ENCODE results near the gene SREK1IP1.

Gene SREK1IP1

GRCh38 chr5:64688391-64688790 lies 80.1 kb downstream of the SREK1IP1 start:
- DNase-seq (ENCODE audit: low read depth in 2 of 2): no peak

DNA sequence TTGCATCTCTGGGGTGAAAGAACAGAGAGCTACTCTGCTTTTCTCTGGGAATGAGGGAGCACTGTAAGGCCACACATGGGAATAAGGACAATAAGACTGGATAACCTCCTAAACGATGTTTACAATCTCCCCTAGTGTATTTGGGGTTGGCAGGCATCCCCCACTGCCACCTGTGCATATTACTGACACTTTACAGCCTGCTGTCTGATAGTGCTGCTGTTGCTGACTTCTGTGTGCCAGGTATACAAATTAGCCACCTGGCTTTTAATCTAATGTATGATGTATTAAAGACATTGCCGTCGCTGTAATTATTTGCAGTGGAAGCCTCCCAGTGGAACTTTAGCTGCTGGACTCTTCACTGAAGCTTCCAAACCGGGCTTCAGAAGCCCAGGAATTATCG lies 82.6 kb downstream of the SREK1IP1 start:
- no peak for DNase-seq (ENCODE audit: low read depth in 2 of 2)

DNA sequence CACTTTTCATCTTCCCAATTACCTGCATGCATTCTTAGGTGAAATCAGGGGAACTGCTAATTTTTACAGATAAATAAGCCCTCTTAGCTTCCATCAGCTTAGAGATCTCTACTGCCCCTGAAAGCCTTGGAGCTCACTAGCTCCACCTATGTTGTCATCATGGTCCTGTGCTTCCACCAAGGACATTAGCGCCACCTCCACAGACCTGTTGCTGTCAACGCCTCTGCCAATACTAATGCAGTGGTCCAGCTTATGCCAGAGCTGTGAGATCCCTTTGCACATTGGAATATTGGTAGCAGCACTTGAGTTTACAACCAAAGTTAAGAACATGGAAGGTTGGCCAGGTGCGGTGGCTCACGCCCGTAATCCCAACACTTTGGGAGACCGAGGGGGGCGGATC lies 85.9 kb downstream of the SREK1IP1 start:
- DNase-seq (ENCODE audit: low read depth in 2 of 2): no peak

DNA sequence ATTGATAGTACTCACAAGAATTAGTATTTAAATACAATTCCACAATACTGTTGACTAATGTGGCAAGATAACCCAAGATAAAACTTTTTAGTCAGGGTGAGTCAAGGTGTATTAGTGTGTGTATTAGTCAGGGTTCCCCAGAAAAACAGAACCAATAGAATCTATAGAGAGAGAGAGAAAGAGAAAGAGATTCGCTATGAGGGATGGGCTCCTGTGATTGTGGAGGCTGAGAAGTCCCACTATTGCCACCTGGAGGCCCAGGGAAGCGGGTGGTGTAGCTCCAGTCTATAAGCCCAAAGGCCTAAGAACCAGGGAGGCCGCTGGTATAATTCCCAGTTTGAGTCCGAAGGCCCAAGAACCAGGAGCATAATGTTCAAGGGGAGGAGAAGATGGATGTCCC lies 88.2 kb downstream of the SREK1IP1 start:
- no peak for DNase-seq (ENCODE audit: low read depth in 2 of 2)

DNA sequence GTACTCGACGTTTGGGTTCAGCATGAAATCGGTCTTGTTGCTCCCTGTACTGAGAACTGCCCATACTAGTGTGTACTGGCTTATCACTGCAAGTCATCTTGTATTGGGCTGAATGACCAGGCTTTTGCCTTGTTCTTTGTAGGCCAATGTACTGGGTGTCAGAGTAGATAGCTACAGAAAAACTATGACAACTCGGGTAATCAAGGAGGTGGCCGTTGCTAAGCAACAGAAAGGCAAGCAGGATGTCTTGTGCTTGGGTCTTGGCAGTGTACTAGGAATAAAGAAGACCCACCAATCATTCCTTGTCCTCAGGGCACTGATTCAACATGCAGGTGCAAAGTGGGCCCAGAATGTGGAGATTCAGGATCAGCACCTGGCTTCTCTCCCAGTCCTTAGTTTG lies 90.1 kb downstream of the SREK1IP1 start:
- DNase-seq (ENCODE audit: low read depth in 2 of 2): no peak

GRCh38 chr5:64671678-64672077 lies 96.8 kb downstream of the SREK1IP1 start:
- DNase-seq (ENCODE audit: low read depth in 2 of 2): no peak

DNA sequence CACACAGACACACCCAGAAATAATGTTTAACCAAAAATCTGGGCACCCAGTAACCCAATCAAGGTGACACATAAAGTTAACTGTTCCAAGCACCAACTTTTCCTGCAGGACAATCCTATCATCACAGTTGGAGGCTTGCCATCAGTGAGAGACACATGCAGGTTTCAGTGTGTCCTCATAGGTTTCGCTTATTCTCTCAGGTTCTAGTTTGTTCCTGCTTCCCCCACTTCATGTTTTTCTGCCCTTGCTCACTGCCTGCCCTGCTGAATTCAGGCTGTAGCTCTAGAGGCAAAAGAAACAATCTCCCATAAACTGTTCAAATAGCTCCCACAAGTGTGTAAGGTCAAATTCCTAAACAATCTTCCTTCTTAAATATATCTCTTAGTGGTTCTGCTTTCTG lies 98.2 kb downstream of the SREK1IP1 start:
- no peak for DNase-seq (ENCODE audit: low read depth in 2 of 2)
